Middle frontal gyrus (tissue), 1 donor: Measurements from ENCODE around the gene NPC1.
"Not testable (repeated sequence)": the region's sequence is repeated elsewhere in the genome, so short reads cannot be mapped to it uniquely, and the experiment has no call there.

Experiments used
- DNase-seq: peaks from one replicate; pipeline ENCODE4 v3.0.0-alpha.2; 2015; ENCODE audit warnings: low spot score; ENCODE audit errors: extremely low spot score

The NPC1 gene

GRCh38 chr18:23586249-23587196, at the start of gene NPC1:
TSS of gene NPC1 (minus strand) at chr18:23586506. CDS start at chr18:23586343, 163 bp downstream.
- DNase-seq = peak; percentile 88

DNA sequence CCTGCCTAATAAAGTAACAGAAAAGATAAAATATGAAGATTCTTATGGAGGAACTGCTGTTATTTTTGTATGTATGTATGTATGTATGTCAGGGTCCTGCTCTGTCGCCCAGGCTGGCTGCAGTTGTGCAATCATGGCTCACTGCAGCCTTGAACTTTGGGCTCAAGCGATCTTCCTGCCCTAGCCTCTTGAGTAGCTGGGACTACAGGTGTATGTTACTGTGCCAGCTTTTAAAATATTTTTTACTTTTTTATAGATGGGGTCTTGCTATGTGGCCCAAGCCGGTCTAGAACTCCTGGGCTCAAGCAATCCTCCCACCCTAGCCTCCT, 49.7 kb upstream of the NPC1 start:
- no peak for DNase-seq

DNA sequence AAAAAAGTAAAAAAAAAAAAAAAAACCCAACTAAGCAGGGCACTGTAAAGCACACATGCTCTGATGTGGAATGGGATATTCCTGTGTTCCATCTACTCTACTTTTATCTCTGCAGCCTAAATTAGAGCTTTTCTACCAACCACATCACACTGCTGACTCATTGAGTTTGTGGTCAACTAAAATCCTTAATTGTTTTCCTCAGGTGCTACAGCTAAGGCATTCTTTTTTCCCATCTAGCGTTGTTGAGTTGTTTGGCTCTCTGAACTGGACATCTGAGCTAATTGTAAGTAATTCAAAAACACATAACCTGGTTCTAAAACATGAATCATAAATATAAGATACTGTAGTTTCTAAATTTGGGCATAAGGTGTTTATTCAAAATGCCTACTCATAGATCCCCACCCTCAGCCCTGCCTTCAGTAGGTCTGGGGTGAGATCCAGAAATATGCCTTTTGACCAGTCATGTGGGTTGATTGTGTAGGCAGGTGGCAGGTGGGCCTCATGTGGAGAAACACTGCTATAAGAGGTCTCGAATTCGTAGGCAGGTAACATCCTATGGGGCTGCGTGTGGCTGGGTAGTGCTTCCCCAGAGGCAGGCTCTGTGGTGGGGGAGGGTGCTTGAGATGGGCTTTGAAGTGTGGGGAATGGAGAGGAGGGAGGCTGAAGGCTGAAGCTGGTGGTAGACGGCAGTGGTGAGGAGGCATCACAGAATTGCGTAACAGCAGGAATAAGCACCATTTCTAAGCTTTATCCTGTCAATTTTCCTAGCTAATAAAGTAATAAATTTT, 49.2 kb upstream of the NPC1 start:
- no peak for DNase-seq

DNA sequence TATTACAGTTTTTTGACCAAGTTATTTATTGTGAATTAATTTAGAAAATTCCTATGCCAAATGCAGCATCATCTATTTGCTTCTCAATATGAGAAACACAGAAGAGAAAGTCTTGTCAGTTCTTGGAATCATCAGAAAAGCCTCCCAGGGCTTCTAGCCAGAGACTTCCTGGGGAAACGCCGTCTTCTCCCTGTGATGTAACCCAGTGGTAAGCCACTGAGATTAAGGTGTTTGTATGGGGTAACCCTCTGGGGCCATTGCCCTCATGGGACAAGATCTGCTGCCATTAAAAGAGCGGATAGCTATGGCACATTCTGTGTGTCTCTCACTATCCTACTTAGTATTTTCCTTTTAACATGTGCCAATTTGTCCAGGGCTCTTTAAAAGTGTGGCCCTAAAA, 48.4 kb upstream of the NPC1 start:
- DNase-seq = no peak

DNA sequence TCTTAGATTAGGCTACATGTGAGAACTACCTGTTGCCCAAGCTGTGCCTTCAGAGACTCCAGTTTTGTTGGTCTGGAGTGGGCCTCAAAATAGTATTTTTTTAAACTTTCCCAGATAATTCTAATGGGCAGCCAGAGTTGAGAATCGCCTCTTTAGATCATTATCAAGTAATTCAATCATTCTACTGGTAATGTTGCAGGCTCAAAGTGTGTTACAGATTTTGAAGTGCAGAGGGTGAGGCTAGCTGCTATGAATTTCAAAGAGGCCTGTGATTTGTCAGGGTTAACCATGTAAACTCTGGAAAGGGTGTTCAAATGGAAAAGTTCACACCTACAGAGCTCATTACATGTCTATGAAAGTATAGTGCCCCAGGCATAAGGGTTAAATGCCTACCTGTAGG, 46.3 kb upstream of the NPC1 start:
- DNase-seq = no peak

DNA sequence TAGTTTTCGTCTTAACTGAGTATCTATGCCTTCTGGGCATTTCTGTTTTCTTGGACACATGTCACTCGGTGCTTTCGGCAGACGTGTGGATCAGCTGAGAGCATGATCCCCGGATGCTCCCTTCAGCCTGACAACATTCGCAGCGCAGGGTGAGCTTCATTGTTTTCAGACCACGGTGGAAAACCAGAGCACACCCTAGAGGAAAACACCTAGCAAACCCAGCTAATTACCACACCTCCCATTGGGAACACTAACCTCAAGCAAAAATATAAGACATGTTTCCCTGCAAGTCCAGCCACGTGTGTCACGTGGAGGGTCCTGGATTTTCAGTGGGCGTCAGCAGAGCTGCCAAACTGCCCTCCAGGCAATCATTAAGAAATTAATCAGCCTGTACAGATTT, 45.4 kb upstream of the NPC1 start:
- DNase-seq = no peak

DNA sequence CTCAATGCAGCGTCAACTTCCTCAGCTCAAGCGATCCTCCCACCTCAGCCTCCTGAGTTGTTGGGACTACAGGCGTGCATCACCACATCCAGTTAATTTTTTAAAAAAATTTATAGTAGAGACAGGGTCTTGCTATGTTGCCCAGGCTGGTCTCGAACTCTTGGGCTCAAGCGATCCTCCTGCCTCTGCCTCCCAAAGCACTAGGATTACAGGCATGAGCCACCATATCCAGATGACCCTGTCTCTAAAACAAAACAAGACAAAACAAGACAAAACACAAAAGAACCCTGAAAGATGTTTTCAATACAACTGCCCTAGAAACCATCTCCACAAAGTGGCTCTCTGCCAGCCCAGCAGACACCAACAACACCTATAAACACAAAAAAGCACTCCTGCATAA, 45.0 kb upstream of the NPC1 start:
- no peak for DNase-seq

DNA sequence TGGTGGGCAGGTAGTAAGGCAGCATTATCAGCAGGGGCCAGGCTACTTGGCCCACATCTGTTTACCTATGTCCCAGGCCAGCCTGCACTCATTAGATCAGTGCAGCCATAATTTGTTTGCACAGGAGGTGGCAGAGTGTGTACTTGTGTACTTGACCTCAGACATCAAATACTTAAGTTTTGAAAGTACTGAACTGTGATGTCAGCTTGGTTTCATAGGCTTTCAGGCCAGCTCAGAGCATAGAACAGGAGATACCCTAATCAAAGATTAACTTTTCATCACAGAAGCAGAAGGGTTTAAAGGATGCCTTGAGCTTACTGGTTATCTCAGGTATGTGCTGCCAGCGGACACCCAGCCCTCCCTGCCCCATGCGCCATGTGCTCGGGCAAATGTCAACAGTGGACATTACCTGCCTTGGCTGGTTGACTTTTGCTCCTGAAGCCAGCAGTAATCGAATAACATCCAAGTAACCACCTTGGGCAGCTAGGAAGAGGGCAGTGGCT, 43.2 kb upstream of the NPC1 start:
- no peak for DNase-seq

GRCh38 chr18:23627970-23628369, 41.7 kb upstream of the NPC1 start:
- no peak for DNase-seq

GRCh38 chr18:23627321-23627720, 41.0 kb upstream of the NPC1 start:
- no peak for DNase-seq

DNA sequence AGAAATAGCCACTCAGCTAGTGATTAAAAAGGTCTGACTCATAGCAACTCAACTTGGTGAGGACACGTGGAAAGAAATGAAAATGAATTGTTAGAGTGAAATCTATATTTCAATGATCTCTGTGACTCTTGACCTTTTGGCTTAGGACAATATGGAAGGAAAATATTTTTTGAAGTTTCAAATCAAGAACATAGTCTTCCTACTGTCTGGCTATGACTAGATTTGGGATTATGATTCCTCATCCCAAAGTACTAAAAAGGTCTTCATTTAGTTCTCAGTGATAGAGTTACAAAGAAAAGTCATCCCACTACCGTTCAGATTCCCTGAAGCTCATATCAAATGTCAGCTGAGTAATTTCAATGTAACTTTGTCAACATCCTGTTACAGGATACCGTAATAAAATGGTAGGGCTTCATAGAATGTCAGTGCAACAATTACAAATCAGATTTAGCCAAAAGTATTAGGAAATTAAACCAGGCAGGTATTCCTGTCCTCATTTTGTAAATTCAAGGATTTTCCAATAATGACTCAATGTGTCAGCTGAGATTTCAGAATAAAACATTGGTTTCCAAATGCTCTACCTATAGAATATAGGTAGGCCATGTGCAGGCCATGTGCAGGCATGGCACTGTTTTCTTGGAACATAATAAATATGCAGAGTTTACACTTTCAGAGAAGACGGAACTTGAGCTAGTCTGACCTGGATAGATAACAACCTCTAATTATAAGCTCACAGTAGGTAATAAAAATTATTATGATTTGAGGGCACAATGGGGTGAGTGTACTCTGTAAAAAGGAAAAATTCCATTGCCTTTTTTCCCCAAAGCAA, 40.4 kb upstream of the NPC1 start:
- no peak for DNase-seq

- DNase-seq = no peak
These were observed 36.7 kb upstream of the NPC1 start for GRCh38 chr18:23623040-23623439.

DNA sequence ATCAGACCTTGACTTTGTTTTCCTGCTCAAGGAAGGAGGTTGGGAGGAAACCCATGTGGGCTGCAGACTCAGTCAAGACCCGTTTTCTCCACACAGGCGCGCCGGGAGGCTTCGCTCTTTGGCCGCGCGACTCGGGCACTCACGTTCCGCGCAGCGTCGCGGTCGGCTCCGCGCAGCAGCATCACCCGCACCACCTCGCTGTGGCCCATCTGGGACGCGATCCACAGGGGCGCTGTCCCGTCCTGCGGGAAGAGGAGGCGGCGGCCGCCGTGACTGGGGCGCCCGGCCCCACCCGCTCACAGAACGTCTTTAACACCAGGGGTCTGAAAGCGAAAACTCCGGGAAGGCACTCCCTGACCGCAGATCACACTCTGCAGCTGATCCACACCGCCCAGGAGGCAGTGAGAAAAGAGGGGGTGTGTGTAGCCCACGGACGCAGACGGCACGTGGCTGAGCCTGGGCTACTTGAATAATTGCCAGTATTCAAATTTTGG, 33.1 kb upstream of the NPC1 start:
- DNase-seq = no peak

GRCh38 chr18:23618862-23619387, 32.6 kb upstream of the NPC1 start:
- no peak for DNase-seq

GRCh38 chr18:23617412-23618014, 31.2 kb upstream of the NPC1 start:
- DNase-seq = no peak

DNA sequence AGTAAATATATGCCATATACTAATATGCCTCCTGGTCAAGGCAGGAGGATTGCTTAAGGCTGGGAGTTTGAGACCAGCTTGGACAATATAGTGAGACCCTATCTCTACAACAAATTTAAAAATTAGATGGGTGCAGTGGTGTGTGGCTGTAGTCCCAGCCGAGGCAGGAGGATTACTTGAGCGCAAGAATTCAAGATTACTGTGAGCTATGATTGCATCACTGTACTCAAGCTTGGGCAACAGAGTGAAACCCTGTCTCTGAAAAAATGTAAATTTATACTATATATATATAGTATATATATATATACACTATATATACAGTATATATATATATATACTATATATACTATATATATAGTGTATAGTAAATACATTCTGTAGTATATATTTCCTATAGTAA, 30.0 kb upstream of the NPC1 start:
- DNase-seq = no peak

GRCh38 chr18:23614891-23615290, 28.6 kb upstream of the NPC1 start:
- DNase-seq = no peak

GRCh38 chr18:23614413-23614812, 28.1 kb upstream of the NPC1 start:
- DNase-seq = no peak

- DNase-seq = not testable (repeated sequence)
These were observed 26.8 kb upstream of the NPC1 start for GRCh38 chr18:23613091-23613475.

- no peak for DNase-seq
These were observed 26.3 kb upstream of the NPC1 start for GRCh38 chr18:23612434-23613090.
